Glutamatergic neuron (in vitro differentiated cells): ENCODE measurements around the gene CAMK1D. TPM values are rescaled to one million over a fixed set of nuclear protein-coding genes. Genes with fewer than 3 reads are reported as not detected.

Experiments
- DNase-seq: peaks from one replicate; pipeline ENCODE4 v3.0.0; 2022
- H3K27ac Mint-ChIP-seq: one replicate; pipeline ENCODE4 v1.8.0; 2020; ENCODE audit warnings: mild to moderate bottlenecking, mixed read lengths, inconsistent platforms; ENCODE audit not compliant: unreplicated experiment
- H3K27me3 Mint-ChIP-seq: one replicate; pipeline ENCODE4 v1.8.0; 2020; ENCODE audit warnings: mild to moderate bottlenecking, moderate library complexity, mixed read lengths, inconsistent platforms; ENCODE audit not compliant: unreplicated experiment
- H3K36me3 Mint-ChIP-seq: one replicate; pipeline ENCODE4 v1.8.0; 2020; ENCODE audit warnings: mild to moderate bottlenecking, mixed read lengths, inconsistent platforms; ENCODE audit not compliant: unreplicated experiment
- H3K4me1 Mint-ChIP-seq: one replicate; pipeline ENCODE4 v1.8.0; 2020; ENCODE audit warnings: mild to moderate bottlenecking, low read depth, mixed read lengths, inconsistent platforms; ENCODE audit not compliant: unreplicated experiment
- H3K4me3 Mint-ChIP-seq: one replicate; pipeline ENCODE4 v1.8.0; 2020; ENCODE audit warnings: mild to moderate bottlenecking, mixed read lengths, inconsistent platforms; ENCODE audit not compliant: unreplicated experiment
- H3K9me3 Mint-ChIP-seq: one replicate; pipeline ENCODE4 v1.8.0; 2020; ENCODE audit warnings: mild to moderate bottlenecking, moderate library complexity, mixed read lengths, inconsistent platforms; ENCODE audit not compliant: unreplicated experiment
- CTCF ChIP-seq: fragments of 200-600 bp; sonication (generic); IDR thresholded peaks from one replicate; pipeline ENCODE4 v1.5.0; 2021; ENCODE audit not compliant: partially characterized antibody, unreplicated experiment
- total RNA-seq: library from RNA; stranded (reverse); fragmentation: NEBNext Ultra II Directional; extraction: Animal tissue kit (Norgen Biotek cat#: 25700); gene quantifications from one replicate; pipeline ENCODE4 v1.2.1, GENCODE V29; 2021; ENCODE audit not compliant: unreplicated experiment

CAMK1D gene
- total RNA-seq, 1 donor from 2014 or later = 29.8 TPM

DNA sequence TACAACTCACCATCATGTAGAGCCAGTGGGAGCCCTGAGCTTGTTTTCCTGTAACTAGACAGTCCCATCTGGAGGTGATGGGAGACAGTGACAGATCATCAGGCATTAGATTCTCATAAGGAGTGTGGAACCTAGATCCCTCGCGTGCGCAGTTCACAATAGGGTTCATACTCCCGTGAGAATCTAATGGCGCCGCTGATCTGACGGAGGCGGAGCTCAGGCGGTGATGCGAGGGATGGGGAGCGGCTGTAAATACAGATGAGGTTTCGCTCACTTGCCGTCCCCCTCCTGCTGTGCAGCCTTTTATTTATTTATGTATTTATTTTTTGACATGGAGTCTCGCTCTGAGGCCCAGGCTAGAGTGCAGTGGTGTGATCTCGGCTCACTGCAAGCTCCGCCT, 139.3 kb downstream of the CAMK1D start:
- Mint-ChIP-seq H3K4me1 (peaks cover 22% of the 10 kb centered on the region), H3K36me3 (no peaks in the 10 kb centered on the region), H3K4me3 (no peak overlapping the region), H3K27ac (no peak overlapping the region), H3K27me3 (peaks cover 3% of the 10 kb centered on the region), H3K9me3 (peaks cover 8% of the 10 kb centered on the region)
- DNase-seq = no peak
- TF ChIP-seq CTCF = no peak

GRCh38 chr10:12489357-12489756, 140.0 kb downstream of the CAMK1D start:
- H3K27me3 Mint-ChIP-seq = peaks cover 3% of the 10 kb centered on the region
- no peak overlapping the region for H3K27ac Mint-ChIP-seq
- no peaks in the 10 kb centered on the region for H3K36me3 Mint-ChIP-seq
- no peak for DNase-seq
- no peak overlapping the region for H3K4me3 Mint-ChIP-seq
- peaks cover 19% of the 10 kb centered on the region for H3K4me1 Mint-ChIP-seq
- no peak for TF ChIP-seq CTCF
- peaks cover 8% of the 10 kb centered on the region for H3K9me3 Mint-ChIP-seq

GRCh38 chr10:12489806-12490205, 140.5 kb downstream of the CAMK1D start:
- no peak for TF ChIP-seq CTCF
- H3K36me3 Mint-ChIP-seq = no peaks in the 10 kb centered on the region
- no peak overlapping the region for H3K4me3 Mint-ChIP-seq
- H3K27ac Mint-ChIP-seq = no peak overlapping the region
- DNase-seq = no peak
- H3K4me1 Mint-ChIP-seq = peaks cover 17% of the 10 kb centered on the region
- H3K9me3 Mint-ChIP-seq = peaks cover 7% of the 10 kb centered on the region
- H3K27me3 Mint-ChIP-seq = peaks cover 3% of the 10 kb centered on the region

DNA sequence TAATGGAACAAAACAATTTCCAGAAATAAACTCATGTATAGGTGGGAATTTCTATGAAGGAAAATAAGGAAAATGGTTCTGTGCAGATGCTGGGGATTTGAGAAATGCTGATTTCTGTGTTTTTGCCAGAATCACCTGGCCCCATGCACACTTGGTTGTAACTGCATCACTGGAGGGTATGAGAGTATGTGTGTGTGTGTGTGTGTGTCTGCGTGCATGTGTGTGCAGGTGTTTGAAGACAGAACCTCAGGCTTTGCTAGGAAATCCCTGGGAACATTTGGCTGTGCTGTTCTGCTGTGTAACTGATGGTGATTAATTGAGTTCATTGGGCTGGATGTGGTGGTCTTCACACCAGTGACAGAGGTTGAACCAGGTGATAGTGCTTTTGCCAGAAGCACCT, 141.6 kb downstream of the CAMK1D start:
- H3K36me3 Mint-ChIP-seq = no peaks in the 10 kb centered on the region
- H3K9me3 Mint-ChIP-seq = peaks cover 1% of the 10 kb centered on the region
- H3K4me1 Mint-ChIP-seq = peaks cover 9% of the 10 kb centered on the region
- DNase-seq = no peak
- H3K27ac Mint-ChIP-seq = no peak overlapping the region
- no peak overlapping the region for H3K4me3 Mint-ChIP-seq
- H3K27me3 Mint-ChIP-seq = peaks cover 3% of the 10 kb centered on the region
- TF ChIP-seq CTCF = no peak

- DNase-seq = no peak
- peaks cover 1% of the 10 kb centered on the region for H3K9me3 Mint-ChIP-seq
- peaks cover 9% of the 10 kb centered on the region for H3K4me1 Mint-ChIP-seq
- H3K4me3 Mint-ChIP-seq = no peak overlapping the region
- TF ChIP-seq CTCF = no peak
- H3K27ac Mint-ChIP-seq = no peak overlapping the region
- peaks cover 3% of the 10 kb centered on the region for H3K27me3 Mint-ChIP-seq
- no peaks in the 10 kb centered on the region for H3K36me3 Mint-ChIP-seq
These were observed 142.1 kb downstream of the CAMK1D start for GRCh38 chr10:12491491-12491890.
